K562 (cell line): Measurements from ENCODE around the gene GZMM. TPM values are rescaled to one million over a fixed set of nuclear protein-coding genes. Genes with fewer than 3 reads are reported as not detected.

Experiments
- DMBX1 ChIP-seq: fragments of 250-450 bp; sonication (Bioruptor Pico); IDR thresholded peaks from 2 replicates; pipeline ENCODE4 v1.8.0; 2022; ENCODE audit warnings: inconsistent platforms, mild to moderate bottlenecking, moderate library complexity, borderline replicate concordance
- HNRNPUL1 ChIP-seq: fragments of 200-400 bp; formaldehyde crosslinking; IDR thresholded peaks from 2 replicates; pipeline ENCODE4 v1.6.1; 2017; ENCODE audit warnings: low read length
- HOXB6 ChIP-seq: fragments of 250-450 bp; sonication (Bioruptor Pico); IDR thresholded peaks from 2 replicates; pipeline ENCODE4 v1.5.1; 2022; ENCODE audit warnings: mild to moderate bottlenecking, borderline replicate concordance
- JUNB ChIP-seq: fragments of 450-650 bp; formaldehyde crosslinking; conservative IDR thresholded peaks from 2 replicates; pipeline ENCODE4 v1.4.0; 2020; ENCODE audit warnings: mild to moderate bottlenecking
- KLF1 ChIP-seq: fragments of 450-650 bp; IDR thresholded peaks from 2 replicates; pipeline ENCODE4 v1.6.1; 2016; ENCODE audit warnings: missing genetic modification characterization, missing compliant biosample characterization
- MEF2A ChIP-seq: IDR thresholded peaks from 2 replicates; pipeline ENCODE4 v1.6.1; 2011; ENCODE audit warnings: low read depth, mild to moderate bottlenecking, low read length, moderate library complexity; ENCODE audit not compliant: control insufficient read depth
- NONO ChIP-seq, 2 experiments: fragments of 200-400 bp in 1 of 2; fragments of 450-650 bp in 1 of 2; formaldehyde crosslinking in 1 of 2; IDR thresholded peaks; 2 replicates each; pipeline ENCODE4 v1.6.1; 2017; ENCODE audit warnings: low read depth in 2 of 2, mild to moderate bottlenecking in 2 of 2, moderate library complexity in 2 of 2, low read length in 1 of 2
- POLR2A ChIP-seq: fragments of 450-650 bp; conservative IDR thresholded peaks from 2 replicates; pipeline ENCODE4 v1.6.1; 2016
- PURB ChIP-seq: sonication (generic); formaldehyde crosslinking; IDR thresholded peaks from 2 replicates; pipeline ENCODE4 v1.9.0; 2021; ENCODE audit warnings: low read depth, mild to moderate bottlenecking, missing genetic modification reagents
- RBM17 ChIP-seq: fragments of 200-400 bp; formaldehyde crosslinking; IDR thresholded peaks from 2 replicates; pipeline ENCODE4 v1.6.1; 2017; ENCODE audit warnings: low read depth, mild to moderate bottlenecking, low read length, borderline replicate concordance
- RBM39 ChIP-seq: fragments of 200-400 bp; formaldehyde crosslinking; optimal IDR thresholded peaks from 2 replicates; pipeline ENCODE3; 2018; ENCODE audit warnings: low read depth, low read length
- RUNX1 ChIP-seq: sonication (generic); IDR thresholded peaks from 2 replicates; pipeline ENCODE4 v1.6.1; 2016; ENCODE audit warnings: antibody characterized with exemption, low read depth
- SP1 ChIP-seq: sonication (generic); formaldehyde crosslinking; IDR thresholded peaks from 2 replicates; pipeline ENCODE4 v1.8.1; 2022; ENCODE audit warnings: mild to moderate bottlenecking, missing genetic modification reagents
- SRSF7 ChIP-seq: fragments of 200-400 bp; formaldehyde crosslinking; optimal IDR thresholded peaks from 2 replicates; pipeline ENCODE3; 2017; ENCODE audit warnings: mild to moderate bottlenecking, low read depth, low read length
- THRAP3 ChIP-seq: fragments of 450-650 bp; IDR thresholded peaks from 2 replicates; pipeline ENCODE4 v1.6.1; 2016; ENCODE audit warnings: mild to moderate bottlenecking, inconsistent platforms, borderline replicate concordance
- ZFP30 ChIP-seq: fragments of 250-450 bp; sonication (Bioruptor Pico); IDR thresholded peaks from 2 replicates; pipeline ENCODE4 v1.8.0; 2022; ENCODE audit warnings: moderate library complexity, mild to moderate bottlenecking, inconsistent platforms, borderline replicate concordance
- ZNF3 ChIP-seq: fragments of 250-450 bp; sonication (Bioruptor Pico); IDR thresholded peaks from 2 replicates; pipeline ENCODE4 v1.5.0; 2021; ENCODE audit warnings: mild to moderate bottlenecking, moderate library complexity
- ZNF398 ChIP-seq: fragments of 250-450 bp; sonication (Bioruptor Pico); IDR thresholded peaks from 2 replicates; pipeline ENCODE4 v1.8.0; 2021; ENCODE audit warnings: moderate library complexity, mild to moderate bottlenecking, inconsistent platforms
- polyA plus RNA-seq, 8 experiments: library from polyadenylated mRNA; depleted of rRNA in 4 of 8; stranded (reverse) in 5 of 8; unstranded in 3 of 8; fragments of >200 nt; fragmentation: Nextera tagmentation in 2 of 8; fragmentation: Illumina TruSeq in 1 of 8; extraction: Ambion mirVana in 2 of 8; extraction: Trizol in 1 of 8; gene quantifications; 2 replicates each; pipeline versions ENCODE4 v1.2.1 to v1.2.3, GENCODE V29; 2011 to 2014; ENCODE audit warnings: inconsistent platforms in 1 of 8, missing spikeins in 1 of 8
- total RNA-seq, 7 experiments: library from RNA; depleted of rRNA in 6 of 7; stranded (reverse); fragments of >200 nt in 6 of 7; fragmentation: Illumina TruSeq in 2 of 7; extraction: Trizol in 2 of 7; gene quantifications; 2 replicates each; pipeline versions ENCODE4 v1.2.1 to v1.2.3, GENCODE V29; 2011 to 2021; ENCODE audit warnings: low replicate concordance in 1 of 7
- TF ChIP-seq, protein P1 (sequence below): fragments of 250-450 bp; sonication (Bioruptor Pico); IDR thresholded peaks from 2 replicates; pipeline ENCODE4 v1.8.0; 2022; ENCODE audit warnings: moderate library complexity, mild to moderate bottlenecking, inconsistent platforms
- TF ChIP-seq, protein P2 (sequence below): sonication (generic); formaldehyde crosslinking; IDR thresholded peaks from 2 replicates; pipeline ENCODE4 v1.8.0; 2022; ENCODE audit warnings: mild to moderate bottlenecking, missing genetic modification reagents
- TF ChIP-seq, protein P3 (sequence below): sonication (generic); formaldehyde crosslinking; IDR thresholded peaks from 2 replicates; pipeline ENCODE4 v1.8.1; 2023; ENCODE audit warnings: mild to moderate bottlenecking, missing genetic modification reagents
- TF ChIP-seq, protein P4 (sequence below): sonication (generic); formaldehyde crosslinking; IDR thresholded peaks from 2 replicates; pipeline ENCODE4 v1.8.0; 2022; ENCODE audit warnings: mild to moderate bottlenecking, low read depth, missing genetic modification reagents

Gene GZMM
- total and polyA plus RNA-seq, 9 of the 15 experiments (the other 6 are each of a cell fraction or from before 2014, with no cell fraction given) = 0.08 to 2.6 (median 0.70) TPM; not detected in 2

GRCh38 chr19:572140-572742, 28.4 kb downstream of the GZMM start, which contains the start of gene BSG (continued):
- TF ChIP-seq KLF1 (0 out of 2 replicates have a peak, but pooled peaks have one; percentile 43), NONO (IDR thresholded peaks at IDR 0.05; ENCODE audit: low read depth in 2 of 2, low read length in 1 of 2) (peak; percentile 92), SP1 (no peak; the same call in 1 of the 2 replicates), RUNX1 (no peak), ZNF3 (CRISPR knock-in tag) (no peak), PURB (CRISPR knock-in tag) (no peak), ZNF398 (CRISPR knock-in tag) (no peak), DMBX1 (CRISPR knock-in tag) (peak; percentile 21; the same call in 1 of the 2 replicates), MEF2A (no peak; the same call in 1 of the 2 replicates), HNRNPUL1 (no peak), HOXB6 (CRISPR knock-in tag) (no peak), JUNB (no peak), THRAP3 (no peak), ZFP30 (CRISPR knock-in tag) (no peak), SRSF7 (no peak), RBM17 (no peak), RBM39 (no peak), POLR2A (peak; percentile 97)
- TF ChIP-seq, protein P1, sequence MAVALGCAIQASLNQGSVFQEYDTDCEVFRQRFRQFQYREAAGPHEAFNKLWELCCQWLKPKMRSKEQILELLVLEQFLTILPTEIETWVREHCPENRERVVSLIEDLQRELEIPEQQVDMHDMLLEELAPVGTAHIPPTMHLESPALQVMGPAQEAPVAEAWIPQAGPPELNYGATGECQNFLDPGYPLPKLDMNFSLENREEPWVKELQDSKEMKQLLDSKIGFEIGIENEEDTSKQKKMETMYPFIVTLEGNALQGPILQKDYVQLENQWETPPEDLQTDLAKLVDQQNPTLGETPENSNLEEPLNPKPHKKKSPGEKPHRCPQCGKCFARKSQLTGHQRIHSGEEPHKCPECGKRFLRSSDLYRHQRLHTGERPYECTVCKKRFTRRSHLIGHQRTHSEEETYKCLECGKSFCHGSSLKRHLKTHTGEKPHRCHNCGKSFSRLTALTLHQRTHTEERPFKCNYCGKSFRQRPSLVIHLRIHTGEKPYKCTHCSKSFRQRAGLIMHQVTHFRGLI (CRISPR knock-in tag) = no peak
- TF ChIP-seq, protein P2, sequence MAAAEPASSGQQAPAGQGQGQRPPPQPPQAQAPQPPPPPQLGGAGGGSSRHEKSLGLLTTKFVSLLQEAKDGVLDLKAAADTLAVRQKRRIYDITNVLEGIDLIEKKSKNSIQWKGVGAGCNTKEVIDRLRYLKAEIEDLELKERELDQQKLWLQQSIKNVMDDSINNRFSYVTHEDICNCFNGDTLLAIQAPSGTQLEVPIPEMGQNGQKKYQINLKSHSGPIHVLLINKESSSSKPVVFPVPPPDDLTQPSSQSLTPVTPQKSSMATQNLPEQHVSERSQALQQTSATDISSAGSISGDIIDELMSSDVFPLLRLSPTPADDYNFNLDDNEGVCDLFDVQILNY (CRISPR knock-in tag) = no peak
- TF ChIP-seq, protein P3, sequence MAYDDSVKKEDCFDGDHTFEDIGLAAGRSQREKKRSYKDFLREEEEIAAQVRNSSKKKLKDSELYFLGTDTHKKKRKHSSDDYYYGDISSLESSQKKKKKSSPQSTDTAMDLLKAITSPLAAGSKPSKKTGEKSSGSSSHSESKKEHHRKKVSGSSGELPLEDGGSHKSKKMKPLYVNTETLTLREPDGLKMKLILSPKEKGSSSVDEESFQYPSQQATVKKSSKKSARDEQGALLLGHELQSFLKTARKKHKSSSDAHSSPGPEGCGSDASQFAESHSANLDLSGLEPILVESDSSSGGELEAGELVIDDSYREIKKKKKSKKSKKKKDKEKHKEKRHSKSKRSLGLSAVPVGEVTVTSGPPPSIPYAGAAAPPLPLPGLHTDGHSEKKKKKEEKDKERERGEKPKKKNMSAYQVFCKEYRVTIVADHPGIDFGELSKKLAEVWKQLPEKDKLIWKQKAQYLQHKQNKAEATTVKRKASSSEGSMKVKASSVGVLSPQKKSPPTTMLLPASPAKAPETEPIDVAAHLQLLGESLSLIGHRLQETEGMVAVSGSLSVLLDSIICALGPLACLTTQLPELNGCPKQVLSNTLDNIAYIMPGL = no peak
- TF ChIP-seq, protein P4, sequence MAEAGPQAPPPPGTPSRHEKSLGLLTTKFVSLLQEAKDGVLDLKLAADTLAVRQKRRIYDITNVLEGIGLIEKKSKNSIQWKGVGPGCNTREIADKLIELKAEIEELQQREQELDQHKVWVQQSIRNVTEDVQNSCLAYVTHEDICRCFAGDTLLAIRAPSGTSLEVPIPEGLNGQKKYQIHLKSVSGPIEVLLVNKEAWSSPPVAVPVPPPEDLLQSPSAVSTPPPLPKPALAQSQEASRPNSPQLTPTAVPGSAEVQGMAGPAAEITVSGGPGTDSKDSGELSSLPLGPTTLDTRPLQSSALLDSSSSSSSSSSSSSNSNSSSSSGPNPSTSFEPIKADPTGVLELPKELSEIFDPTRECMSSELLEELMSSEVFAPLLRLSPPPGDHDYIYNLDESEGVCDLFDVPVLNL = no peak
